ENCODE measurements around the gene TRIM3. TPM values are rescaled to one million over a fixed set of nuclear protein-coding genes. Genes with fewer than 3 reads are reported as not detected.

Gene TRIM3
- total and polyA plus RNA-seq, 2 experiments from 2014 or later: 7.9 to 21.1 TPM

- TF ChIP-seq ETS1 (IDR thresholded peaks at IDR 0.05): no peak
- TF ChIP-seq ZNF331 (CRISPR knock-in tag; IDR thresholded peaks at IDR 0.05; ENCODE audit: low read depth): no peak
- TF ChIP-seq EZH2 (IDR thresholded peaks at IDR 0.05; ENCODE audit: low read depth, unreplicated experiment): no peak
- TF ChIP-seq CREB1 (CRISPR knock-in tag; IDR thresholded peaks at IDR 0.05; ENCODE audit: low read depth): no peak
- TF ChIP-seq POLR2AphosphoS5 (IDR thresholded peaks at IDR 0.05; ENCODE audit: low read depth): no peak
Observed at GRCh38 chr11:6433998-6434660, 39.6 kb downstream of the TRIM3 start (continued).

- ATAC-seq: no peak
- H3K27me3 ChIP-seq (ENCODE audit: insufficient read depth): no peaks in the 10 kb centered on the region
- no peak overlapping the region for H2AFZ ChIP-seq
- H3K4me1 Mint-ChIP-seq: peaks cover 11% of the 10 kb centered on the region
- H3K9me3 Mint-ChIP-seq: no peaks in the 10 kb centered on the region
- no peaks in the 10 kb centered on the region for H4K20me1 ChIP-seq (replicated peaks; ENCODE audit: insufficient read depth)
- H3K4me1 ChIP-seq (ENCODE audit: insufficient read depth): no peaks in the 10 kb centered on the region; the same call in 1 of the 2 replicates
- no peaks in the 10 kb centered on the region for H3K36me3 Mint-ChIP-seq (ENCODE audit: low read depth)
- H3K27me3 Mint-ChIP-seq (ENCODE audit: insufficient read depth, low read depth, poor library complexity): peaks cover 9% of the 10 kb centered on the region
- H3K9me2 ChIP-seq (ENCODE audit: insufficient read depth): no peaks in the 10 kb centered on the region
- H3K27ac Mint-ChIP-seq: no peak overlapping the region
- DNase-seq (ENCODE audit: low spot score): no peak
- H3K4me2 ChIP-seq: no peak overlapping the region
- no peak overlapping the region for H3K4me3 ChIP-seq
- H3F3A ChIP-seq (replicated peaks; ENCODE audit: low read depth): no peaks in the 10 kb centered on the region
- H3K36me3 ChIP-seq (ENCODE audit: insufficient read depth): no peaks in the 10 kb centered on the region
- TF ChIP-seq EZH2phosphoT487 (IDR thresholded peaks at IDR 0.05; ENCODE audit: unreplicated experiment) (no peak), ZNF462 (CRISPR knock-in tag; IDR thresholded peaks at IDR 0.05) (no peak), ZNF114 (CRISPR knock-in tag; IDR thresholded peaks at IDR 0.05) (no peak), POLR2AphosphoS5 (IDR thresholded peaks at IDR 0.05; ENCODE audit: low read depth) (no peak), JUNB (IDR thresholded peaks at IDR 0.05; ENCODE audit: unreplicated experiment) (no peak), NANOG (IDR thresholded peaks at IDR 0.05; ENCODE audit: borderline replicate concordance) (no peak), EZH2 (IDR thresholded peaks at IDR 0.05; ENCODE audit: low read depth, unreplicated experiment) (no peak)
- H3K79me2 ChIP-seq (replicated peaks; ENCODE audit: insufficient read depth): no peaks in the 10 kb centered on the region
- no peak overlapping the region for H3K4me3 Mint-ChIP-seq
- H3K27ac ChIP-seq (ENCODE audit: low read depth): no peak overlapping the region
Observed at GRCh38 chr11:6431861-6432260, 41.9 kb downstream of the TRIM3 start.
